Stimulated activated CD8-positive, alpha-beta memory T cell treated with anti-CD3 and anti-CD28 coated beads, Interleukin-15, amount 100 ng/mL, for 4 hours (primary cell): Measurements from ENCODE around the gene ZNF532.
"Not testable (repeated sequence)": the region's sequence is repeated elsewhere in the genome, so short reads cannot be mapped to it uniquely, and the experiment has no call there.

Experiments
- DNase-seq, 2 donors: peaks; one replicate each; pipeline ENCODE4 v3.0.0-alpha.2; 2020; ENCODE audit warnings: low read depth in 2 of 2

ZNF532 gene

DNA sequence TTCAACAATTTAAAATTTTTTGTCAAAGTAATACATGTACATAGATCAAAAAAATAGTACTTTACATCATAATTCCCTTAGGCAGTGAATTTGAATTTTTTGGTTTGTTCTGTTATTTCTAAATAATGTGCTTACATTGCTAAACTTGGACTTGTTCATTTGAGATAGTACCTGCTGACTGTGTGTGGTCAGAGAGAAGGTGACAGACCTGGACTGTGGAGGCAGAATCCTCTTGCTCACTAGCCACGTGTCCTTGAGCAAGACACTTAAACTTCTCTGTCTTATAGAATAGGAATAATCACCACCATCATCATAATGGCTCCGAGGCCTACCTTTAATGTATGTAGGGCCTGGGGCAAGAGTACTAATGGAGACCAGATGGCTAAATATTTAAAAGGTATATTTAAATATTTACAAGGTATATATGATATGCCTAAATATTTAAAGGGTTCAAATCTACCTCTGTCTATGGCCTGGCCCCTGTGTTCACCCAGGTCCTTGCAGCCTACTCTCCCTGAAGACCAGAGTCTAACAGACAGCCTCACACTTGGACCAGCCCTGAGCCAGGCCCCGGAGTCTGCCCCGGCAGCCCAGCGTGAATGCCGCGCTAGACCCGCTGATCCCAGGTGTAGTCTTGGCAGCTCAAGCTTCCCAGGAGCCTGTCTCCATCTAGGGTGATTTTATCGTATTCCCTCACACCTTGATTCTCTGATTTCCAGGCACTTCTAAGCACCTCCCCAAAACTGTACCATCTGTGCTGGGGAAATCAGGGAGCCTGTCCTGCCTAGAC lies 33.5 kb downstream of the ZNF532 start:
- DNase-seq: no peak

DNA sequence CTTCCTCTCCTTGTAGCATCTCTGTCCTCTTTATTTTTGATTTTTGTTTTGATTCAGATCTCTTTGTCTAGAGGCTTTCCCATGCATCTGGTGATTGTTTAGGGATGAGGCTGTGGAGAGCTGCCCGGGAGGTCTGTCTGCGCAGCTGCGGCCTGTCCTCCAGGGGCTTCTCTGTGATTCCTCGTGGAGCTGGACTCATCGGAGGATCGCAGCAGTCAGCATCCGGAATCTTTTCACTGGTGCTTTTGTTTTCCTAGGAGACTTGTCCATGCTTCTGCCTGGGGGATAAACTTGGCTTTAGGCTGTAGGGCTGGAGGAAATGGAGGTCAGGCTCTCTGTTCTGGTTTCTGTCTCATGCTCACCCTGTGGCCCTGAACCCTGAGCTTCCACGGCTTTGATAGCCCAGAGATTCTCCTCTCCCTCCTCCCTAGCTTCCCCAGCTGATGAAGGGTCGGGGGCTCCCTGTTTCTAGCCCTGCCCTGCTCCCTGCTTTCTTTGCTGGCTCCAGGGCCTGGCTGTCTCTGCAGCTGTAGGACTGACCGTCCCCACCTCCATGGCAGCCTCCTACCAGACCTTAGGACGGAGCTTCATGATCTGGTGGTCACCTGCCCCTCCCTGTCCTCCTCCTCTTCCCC lies 35.5 kb downstream of the ZNF532 start:
- no peak for DNase-seq

DNA sequence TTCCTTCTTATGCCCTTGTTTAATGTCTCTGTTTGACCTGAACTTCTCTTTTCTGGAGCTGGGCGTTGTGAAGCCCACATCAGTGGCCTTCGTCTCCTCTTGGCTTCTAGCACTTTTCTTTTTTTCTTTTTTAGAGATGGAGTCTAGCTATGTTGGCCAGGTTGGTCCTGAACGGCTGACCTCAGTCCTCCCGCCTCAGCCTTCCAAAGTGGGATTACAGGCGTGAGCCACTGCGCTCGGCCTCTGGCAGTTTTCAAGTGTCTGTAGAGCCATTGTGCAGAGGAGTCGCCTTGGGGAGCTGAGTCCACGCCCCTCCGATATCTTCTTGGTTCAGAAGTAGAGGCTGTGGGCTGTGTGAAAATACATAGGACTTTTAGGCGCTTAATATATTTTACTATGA lies 36.5 kb downstream of the ZNF532 start:
- DNase-seq: no peak

DNA sequence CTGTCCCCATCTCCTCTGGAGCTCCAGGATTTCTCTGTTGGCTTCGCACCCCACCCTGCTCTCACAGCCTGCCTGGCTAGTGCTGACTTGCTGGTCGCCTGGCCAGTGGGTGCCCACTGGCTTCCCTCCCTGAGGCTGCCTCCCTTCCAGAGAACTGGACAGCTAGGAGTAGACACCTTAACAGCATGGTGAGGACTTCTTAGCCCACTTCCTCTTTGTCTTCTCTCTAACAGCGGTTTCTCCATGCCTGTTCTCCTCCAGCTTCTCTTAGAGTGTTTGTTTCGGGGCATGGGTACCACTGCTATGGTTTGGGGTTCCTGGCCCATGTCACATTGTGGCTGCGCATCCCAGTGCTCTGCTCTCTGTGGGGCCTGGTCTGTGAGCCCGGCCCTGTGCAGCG lies 37.1 kb downstream of the ZNF532 start:
- no peak for DNase-seq

DNA sequence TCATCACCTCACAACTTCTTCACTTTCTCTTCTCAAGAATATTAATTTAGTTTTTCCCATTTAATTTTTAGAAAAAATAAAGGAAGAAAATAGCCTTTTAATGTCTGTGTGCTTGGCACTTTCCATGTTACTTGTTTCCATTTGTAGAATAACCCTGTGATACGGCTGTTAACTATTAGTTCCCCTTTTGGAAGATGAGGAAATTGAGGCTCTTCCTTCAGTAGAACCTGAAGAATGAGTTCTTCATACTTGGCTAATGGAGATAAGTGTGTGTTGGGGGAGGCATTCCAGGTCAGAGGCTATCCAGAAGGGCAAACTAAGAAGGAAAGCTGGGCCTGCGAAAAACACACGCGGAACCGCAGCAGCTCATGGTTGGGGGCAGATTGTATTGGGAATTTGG lies 38.3 kb downstream of the ZNF532 start:
- DNase-seq: no peak

DNA sequence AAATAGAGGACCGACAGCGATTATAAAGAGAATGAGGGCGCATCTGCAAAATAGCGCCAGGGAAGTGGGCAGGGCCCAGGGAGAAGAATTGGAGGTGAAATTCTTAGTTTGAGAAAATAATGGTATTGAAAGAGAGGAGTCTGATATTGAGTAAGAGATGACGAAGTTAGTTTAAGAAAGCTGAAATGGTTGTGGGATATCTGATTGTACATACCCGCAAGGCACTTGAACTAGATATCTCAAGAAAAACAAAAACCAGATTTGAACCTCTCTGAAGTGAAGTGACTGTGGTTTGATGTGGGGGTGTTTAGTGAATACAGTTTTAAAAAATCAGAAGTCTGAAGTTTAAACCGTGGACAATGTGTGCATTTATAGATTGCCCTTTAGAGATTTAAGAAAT lies 38.9 kb downstream of the ZNF532 start:
- DNase-seq: no peak

DNA sequence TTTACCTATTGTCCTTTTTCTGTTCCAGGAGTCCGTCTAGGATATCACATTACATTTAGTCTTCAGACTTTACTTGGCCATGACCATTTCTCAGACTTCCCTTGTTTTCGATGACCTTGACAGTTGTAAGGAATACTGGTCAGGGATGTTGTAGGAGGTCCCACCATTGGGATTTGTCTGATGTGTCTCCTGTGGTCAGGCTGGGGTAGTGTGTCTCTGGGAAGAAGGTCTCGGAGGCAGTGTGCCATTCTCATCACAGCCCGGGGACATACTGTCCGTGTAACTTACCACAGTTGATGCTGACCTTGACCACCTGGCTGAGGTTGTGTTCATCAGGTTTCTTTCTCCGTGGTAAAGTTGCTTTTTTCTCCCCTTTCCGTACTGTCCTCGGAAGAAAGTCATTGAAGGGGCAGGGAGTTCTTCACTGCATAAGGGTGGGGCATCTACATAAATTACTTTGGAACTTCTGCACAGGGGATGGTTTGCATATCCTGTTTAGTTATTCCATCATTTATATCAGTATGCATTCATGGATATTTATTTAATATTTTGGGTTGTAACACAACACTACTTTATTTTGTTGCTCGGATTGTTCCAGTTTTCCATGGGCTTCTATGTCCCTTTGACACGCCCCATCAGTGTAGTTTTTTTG lies 41.2 kb downstream of the ZNF532 start:
- DNase-seq: no peak

DNA sequence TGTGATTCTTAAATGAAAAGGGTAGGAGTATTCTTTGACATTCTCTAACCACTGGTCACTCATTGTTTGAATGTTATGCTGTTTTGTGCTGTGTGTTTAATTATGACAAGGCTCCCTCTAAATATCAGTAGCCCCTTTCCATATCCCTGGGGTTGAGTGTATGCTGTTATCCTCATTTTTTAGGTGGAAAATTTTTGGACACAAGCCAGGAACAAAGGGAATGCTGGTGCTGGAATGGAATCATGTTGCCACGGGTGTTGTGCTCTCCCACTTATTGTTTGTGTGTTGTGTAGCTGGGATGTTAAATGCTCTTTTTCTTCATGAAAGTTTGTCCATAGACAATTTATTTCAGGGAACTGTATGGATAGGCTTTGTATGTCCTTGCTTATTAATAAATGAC lies 43.3 kb downstream of the ZNF532 start:
- DNase-seq: no peak

DNA sequence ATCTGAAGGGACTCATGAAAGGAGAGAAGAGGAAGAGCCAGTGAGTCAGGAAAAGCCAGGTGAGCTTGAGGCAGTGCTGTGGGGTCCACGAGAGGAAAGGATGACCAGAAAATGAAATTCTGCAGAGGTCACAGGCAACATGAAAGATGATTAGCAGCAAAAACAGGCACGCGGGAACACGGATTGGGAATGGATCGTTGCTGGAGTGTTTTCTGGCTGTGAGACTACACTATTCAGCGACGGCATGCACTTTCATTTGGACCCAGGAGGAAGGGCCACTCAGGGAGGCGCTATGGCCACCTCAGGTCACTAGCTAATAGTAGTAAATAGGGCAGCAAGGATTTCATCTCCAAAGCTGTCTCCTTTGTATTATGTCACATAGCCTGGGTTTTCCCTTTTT lies 44.8 kb downstream of the ZNF532 start:
- no peak for DNase-seq

DNA sequence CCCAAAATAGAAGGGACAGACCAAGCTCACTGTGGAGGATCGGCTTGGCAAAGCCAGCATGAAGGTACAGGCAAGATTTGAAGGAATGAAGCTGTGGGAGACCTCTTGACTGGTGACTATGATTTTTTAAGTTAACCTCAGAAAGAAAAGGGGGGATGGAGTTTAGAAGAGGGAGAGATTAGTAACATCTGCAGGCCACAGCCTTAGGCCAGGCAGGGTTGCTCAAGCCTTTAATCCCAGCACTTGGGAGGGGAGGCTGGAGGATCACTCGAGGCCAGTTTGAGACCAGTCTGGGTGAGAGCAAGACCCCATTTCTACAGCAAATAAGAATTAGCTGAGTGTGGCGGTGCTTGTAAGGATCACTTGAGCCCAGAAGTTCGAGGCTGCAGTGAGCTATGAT lies 46.6 kb downstream of the ZNF532 start:
- no peak for DNase-seq

DNA sequence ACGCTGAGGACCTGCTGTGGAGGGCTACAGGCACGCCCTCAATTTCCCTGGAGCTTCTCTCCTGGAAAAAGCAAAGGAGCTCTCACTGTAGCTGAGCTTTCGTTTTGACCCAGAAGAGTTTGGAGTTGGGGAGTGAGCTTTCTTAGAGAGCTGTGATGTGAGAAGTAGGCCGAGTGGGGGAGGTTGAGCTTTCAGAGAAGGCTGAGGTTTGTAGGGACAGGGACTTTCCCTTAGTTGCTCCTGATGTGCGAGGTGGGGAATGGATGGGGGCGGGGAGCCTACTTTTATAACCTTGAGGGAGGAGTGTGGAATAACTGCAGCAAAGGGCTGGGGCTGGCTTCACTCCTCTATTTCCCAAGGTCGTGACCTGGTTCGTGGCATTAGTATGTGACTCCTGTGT lies 47.1 kb downstream of the ZNF532 start:
- DNase-seq: no peak

DNA sequence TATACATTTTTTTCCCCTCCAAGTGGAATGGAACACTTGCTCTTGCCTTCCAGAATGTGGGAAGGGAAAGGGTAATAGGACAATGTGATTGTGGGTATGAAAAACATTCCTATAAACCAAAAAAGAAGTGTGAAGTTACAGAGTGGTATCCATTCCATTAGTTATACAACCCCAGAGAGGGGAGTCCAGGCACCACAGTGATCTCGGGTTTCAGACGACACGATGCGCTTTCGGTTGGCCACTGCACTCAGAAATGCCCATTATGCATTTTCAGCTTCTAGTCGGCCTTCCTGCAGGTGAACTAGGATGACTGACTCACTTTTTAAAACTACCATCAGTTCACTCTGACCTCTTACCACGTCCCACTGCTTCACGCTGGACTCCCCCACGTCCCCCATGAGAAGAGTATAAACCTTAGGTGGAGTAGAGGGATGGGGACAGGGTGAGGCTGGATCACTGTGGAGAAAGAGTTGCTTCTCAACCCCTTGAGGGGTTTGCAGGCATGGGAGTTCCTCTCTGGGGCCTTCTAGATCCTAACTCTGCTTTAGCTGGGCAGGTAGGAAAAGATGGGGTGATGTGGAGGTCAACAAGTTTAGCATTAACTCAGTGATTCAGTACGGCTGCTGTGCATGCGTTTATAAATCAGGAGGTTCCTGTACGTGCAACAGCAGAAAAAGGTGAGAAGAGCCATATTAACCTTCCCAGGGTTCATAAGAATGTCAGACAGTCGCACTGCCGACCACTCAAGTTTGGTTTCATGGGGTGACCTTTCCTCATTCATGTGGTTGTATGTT lies 50.5 kb downstream of the ZNF532 start:
- DNase-seq: no peak

DNA sequence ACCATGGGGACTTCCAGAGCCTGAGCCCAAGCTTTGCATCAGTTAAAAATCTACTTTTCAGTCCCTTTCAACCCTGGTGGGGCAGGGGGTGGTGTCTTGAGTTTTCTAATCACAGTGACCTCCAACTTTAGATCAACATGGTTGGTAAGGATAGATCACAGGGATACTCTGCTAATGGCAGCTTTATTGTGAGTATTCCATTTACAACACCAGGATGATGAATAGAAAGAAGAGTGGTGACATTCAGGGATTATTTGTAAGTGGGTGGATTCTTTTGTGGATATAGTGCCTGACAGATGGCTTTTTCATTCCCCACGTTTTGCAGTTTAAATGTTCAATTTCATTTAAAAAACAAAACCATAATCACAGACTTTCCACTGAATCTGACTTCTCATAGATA lies 51.3 kb downstream of the ZNF532 start:
- no peak for DNase-seq

DNA sequence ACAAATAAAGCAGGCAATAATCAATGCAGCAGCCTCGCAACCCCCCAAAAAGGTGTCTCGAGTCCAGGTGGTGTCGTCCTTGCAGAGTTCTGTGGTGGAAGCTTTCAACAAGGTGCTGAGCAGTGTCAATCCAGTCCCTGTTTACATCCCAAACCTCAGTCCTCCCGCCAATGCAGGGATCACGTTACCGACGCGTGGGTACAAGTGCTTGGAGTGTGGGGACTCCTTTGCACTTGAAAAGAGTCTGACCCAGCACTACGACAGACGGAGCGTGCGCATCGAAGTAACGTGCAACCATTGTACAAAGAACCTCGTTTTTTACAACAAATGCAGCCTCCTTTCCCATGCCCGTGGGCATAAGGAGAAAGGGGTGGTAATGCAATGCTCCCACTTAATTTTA lies 55.3 kb downstream of the ZNF532 start:
- not testable (repeated sequence) for DNase-seq

DNA sequence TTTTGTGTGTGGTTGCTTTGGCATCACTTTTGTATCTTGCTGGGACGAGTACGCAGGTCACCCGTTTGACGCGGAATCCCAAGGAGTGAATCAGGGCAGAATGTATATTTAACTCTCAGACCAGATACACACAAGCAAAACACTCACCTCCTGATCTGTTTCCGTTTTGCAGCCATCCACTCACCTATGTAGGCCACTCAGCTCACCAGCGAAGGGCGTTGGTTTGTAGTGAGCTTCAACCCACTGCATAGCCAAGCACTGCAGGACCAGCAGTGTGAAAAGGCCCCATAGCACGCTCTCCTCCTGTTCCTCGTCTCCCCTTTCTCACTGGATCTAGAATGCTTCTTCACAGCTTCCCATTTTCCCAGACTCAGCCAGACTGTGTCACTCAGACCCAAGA lies 58.3 kb downstream of the ZNF532 start:
- no peak for DNase-seq

DNA sequence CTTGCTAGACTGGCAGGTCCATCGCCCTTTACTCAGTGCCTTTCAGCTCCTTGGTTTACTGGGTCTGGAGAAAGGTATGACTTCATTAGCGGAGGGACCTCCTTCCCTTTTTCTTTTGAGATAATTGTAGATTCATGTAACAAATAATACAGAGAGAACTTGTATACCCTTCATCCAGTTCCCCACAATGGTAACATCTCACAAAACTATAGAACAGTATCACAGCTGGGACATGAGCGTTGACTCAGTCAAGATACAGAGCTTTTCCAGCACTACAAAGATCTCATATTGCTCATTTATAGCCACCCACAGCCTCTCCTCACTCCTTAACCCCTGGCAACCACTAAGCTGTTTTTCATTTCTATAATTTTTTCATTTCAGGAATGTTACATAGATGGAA lies 59.8 kb downstream of the ZNF532 start:
- DNase-seq: no peak

DNA sequence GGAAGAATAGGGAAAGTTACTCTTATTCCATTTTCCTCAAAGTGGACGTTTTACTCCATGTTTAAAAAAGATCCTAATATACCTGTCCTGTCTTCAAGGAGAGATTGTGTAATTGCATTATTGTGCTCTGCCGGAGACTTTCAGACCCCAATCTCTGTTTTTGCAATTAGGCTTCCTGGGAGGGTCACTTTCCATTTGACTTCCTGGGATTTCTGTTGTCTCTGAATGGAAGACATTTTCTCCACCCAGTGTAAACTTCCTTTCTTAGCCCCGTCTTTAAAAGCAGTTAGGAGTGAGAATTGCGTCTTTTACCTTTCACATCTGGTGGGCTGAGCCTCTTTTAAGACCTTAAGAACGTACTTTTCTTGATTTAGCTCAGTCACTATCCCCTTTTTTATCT lies 63.0 kb downstream of the ZNF532 start:
- no peak for DNase-seq

DNA sequence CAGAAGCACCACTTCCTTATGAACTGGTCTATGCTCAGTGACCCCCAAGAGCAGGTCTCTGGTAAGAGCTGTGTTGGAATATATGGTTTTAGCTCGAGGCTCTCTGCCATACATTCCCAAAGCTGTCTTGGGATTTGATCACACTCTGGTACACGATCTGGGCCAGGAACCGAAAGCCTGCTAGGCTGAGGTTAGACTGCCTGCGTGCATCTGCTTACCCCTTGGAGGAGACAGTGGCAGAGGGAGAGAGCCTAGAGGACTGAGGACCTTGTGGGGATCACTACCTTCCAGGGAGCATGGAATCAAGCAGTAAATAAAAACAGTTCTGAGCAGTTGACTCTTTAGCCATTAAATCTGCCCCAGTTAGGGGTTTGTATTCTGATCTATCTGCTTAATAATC lies 63.7 kb downstream of the ZNF532 start:
- DNase-seq: no peak

DNA sequence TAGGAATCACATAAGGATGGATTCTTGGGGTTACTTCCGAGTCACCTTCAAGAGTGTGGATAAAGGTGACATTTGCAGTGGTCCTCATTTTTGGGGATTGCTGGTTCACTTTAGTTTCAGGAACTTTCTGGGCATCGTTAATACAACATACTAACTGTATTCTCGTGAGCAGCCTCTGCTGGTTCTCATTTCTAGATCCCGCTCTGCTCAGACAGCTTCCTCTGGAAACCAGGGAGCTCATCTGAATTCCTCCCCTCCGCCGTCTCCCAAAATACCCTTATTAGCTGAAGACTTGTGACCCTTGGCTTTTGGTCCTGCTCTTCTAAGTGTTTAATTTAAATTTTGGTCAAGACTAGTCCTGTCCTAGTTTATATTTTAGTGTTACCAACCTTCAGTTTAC lies 64.5 kb downstream of the ZNF532 start:
- no peak for DNase-seq

DNA sequence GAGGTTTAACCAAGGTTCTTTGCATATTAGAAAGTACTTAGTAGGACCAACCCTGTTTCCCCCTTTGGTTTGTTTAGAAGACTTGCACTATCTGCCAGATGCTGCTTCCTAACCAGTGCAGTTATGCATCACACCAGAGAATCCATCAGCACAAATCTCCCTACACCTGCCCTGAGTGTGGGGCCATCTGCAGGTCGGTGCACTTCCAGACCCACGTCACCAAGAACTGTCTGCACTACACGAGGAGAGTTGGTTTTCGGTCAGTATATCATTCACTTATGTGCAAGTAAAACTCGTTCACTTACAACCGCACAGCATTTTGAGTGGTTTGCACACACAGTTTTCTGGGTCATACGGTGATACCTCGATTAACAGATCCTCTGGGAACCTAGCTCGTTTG lies 69.7 kb downstream of the ZNF532 start:
- no peak for DNase-seq

DNA sequence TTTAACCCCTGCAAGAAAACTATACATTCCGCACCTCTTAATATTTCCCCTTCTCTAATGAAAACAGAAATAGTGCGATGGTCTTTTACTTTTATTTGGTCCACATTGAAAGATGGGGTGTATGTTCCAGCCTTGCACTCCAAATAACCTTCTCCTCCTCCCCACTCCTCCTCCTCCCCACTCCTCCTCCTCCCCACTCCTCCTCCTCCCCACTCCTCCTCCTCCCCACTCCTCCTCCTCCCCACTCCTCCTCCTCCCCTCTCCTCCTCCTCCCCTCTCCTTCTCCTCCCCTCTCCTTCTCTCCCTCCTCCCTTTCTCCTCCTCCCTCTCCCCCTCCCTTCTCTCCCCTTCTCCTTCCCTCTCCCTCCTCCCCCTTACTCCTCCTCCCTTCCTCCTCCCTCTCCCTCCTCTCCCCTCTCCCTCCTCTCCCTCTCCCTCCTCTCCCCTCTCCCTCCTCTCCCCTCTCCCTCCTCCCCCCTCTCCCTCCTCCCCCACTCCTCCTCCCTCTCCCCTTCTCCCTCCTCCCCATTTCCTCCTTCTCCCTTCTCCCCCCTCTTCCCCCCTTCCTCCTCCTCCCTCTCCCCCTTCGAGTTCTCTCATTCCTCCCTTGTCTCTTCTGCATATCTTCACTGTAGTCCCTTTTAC lies 70.4 kb downstream of the ZNF532 start:
- DNase-seq: no peak
